GM18868 (cell line): ENCODE results near the gene SCYL1.

Experiments
- ATAC-seq: cut with Tn5 transposase; IDR thresholded peaks from one replicate; pipeline ENCODE4 v1.9.1; 2021; ENCODE audit warnings: mild to moderate bottlenecking, moderate library complexity; ENCODE audit not compliant: unreplicated experiment

The SCYL1 gene

DNA sequence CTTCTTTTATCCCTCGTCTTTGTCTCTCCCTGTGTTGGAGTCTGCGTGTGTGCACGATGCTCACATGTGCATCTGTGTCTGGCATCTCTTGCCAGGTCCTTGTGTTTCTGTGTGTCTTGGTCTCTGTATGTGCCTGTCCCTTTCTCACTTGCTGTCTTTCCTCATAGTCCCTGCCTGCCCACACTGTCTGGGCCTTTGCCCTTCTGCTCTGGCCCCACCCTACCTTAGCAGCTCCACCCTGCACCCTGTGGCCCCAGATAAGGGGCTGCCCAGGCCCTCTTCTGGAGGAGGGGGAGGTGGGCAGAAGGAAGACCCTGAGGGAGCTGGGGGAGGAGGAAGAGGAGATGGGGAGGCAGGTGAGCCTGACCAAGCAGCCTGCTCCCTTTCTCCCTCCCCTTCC is 53.8 kb downstream of the SCYL1 start:
- ATAC-seq = no peak

DNA sequence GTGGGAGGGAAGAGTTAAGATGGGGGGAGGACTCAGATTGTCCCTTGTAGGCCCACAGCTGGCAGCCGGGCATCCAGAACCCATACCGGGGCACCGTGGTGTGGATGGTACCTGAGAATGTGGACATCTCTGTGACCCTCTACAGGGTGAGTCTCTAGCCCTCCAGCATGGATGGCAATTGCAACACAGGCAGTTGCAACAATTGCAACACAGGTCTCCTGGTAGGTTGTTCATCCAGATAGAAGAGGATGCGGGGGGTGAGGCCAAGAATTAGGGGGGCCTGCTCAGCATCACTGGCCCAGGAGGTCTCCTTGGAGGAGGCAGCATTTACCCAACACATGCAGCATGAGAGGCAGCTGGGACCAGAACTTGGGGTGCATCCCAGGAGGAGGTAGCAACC is 54.4 kb downstream of the SCYL1 start:
- ATAC-seq = no peak

GRCh38 chr11:65580031-65580692 is 55.3 kb downstream of the SCYL1 start:
- no peak for ATAC-seq

DNA sequence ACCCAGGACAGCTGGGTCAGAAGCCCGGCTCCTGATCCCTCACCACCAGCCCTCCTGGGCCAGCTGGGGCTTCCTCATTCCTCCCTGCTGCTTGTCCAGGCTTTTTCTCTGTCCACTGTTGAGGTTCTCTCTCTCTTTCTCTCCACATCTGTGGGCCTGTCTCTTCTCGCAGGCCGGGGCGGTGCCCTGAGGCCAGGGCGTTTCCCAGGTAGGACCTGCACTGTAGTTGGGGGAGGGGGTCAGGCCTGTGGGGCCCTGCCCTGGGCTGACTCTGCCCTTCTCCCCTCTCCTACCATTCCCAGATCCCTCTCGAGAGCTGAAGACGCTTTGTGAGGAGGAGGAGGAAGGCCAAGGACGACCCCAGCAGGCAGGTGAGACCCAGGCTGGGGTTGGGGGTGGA is 55.9 kb downstream of the SCYL1 start:
- no peak for ATAC-seq

DNA sequence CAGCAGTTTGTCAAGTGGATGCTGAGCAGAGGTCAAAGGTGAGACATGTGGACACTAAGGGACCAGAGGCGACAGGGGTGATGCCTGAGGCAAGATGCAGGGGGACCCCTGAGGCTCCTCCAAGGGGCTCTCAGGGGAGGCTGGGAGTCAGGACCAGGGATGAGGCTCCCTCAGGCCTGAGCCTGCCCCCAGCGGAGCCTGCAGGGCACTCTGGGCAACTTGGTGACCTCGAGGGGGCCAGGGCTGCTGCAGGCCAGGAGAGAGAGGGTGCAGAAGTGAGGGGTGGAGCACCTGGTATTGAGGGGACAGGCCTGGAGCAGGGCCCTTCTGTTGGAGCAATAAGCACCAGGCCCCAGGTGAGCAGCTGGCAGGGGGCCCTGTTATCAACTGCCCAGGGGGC is 57.0 kb downstream of the SCYL1 start:
- no peak for ATAC-seq

- no peak for ATAC-seq
Measured at GRCh38 chr11:65583589-65583988, 58.7 kb downstream of the SCYL1 start.

GRCh38 chr11:65584106-65584505 is 59.2 kb downstream of the SCYL1 start:
- no peak for ATAC-seq

DNA sequence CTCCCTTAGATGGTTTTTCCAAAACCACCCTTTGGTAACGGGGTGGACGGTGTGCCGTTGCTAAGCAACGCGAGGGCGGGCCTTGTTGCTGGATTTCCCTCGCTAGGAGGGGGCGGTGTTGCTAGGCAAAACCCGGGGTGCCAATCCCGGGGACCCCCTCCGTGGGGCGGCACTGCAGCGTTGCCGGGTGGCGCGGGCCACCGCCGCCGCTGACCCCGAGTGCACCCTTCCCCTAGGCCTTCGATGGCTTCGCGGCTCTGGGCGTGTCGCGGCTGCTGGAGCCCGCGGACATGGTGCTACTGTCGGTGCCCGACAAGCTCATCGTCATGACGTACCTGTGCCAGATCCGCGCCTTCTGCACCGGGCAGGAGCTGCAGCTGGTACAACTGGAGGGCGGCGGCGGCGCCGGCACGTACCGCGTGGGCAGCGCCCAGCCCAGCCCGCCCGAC is 59.9 kb downstream of the SCYL1 start:
- ATAC-seq = no peak

GRCh38 chr11:65585396-65586246 is 60.7 kb downstream of the SCYL1 start:
- ATAC-seq = no peak

- no peak for ATAC-seq
Measured at GRCh38 chr11:65586247-65586630, 61.4 kb downstream of the SCYL1 start.

DNA sequence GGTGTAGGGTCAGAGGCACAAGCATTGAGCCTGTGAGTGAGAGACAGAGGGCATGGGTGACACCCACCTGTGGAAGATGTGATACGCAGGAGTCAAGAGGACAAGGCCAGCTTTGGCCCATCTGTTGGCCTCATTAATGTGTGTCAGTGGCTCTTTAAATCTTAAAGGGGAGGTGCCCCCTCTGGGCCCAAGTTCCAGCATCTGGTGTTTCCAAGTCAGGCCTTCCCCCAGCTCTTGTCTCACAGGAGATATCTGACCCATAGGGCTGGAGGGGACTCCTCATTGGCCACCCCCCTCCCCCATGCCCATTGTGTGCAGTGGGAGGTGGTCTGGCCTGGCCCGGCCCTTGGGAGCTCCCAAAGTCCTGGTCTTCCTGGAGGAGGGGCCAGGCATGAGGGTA is 61.8 kb downstream of the SCYL1 start:
- no peak for ATAC-seq
